Measurements from ENCODE around the gene AP1M1. TPM values are rescaled to one million over a fixed set of nuclear protein-coding genes. Genes with fewer than 3 reads are reported as not detected.
A peak's percentile ranks its signal among the peaks of the same experiment; 100 is the strongest.

AP1M1 gene
- total RNA-seq, 2 experiments from 2014 or later = 100 to 113 TPM

DNA sequence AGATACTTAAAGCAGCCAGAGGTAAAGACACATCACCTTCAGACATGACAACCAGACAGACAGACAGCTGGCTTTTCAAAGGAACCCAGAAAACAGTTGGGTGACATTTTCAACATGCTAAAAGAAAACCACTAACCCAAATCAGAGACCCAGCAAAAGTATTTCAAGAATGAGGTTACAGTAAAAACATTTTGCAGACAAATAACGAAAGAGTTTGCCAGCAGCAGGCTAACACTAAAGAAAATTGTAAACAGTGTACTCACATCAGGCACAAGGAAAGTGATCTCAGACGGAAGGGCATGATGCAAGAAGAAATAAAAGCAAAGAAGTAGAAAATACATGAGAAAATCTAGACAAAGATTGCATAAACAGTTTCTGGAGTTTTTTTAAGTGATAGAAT, 46.4 kb downstream of the AP1M1 start:
- no peaks in the 10 kb centered on the region for H3K9me3 Mint-ChIP-seq

DNA sequence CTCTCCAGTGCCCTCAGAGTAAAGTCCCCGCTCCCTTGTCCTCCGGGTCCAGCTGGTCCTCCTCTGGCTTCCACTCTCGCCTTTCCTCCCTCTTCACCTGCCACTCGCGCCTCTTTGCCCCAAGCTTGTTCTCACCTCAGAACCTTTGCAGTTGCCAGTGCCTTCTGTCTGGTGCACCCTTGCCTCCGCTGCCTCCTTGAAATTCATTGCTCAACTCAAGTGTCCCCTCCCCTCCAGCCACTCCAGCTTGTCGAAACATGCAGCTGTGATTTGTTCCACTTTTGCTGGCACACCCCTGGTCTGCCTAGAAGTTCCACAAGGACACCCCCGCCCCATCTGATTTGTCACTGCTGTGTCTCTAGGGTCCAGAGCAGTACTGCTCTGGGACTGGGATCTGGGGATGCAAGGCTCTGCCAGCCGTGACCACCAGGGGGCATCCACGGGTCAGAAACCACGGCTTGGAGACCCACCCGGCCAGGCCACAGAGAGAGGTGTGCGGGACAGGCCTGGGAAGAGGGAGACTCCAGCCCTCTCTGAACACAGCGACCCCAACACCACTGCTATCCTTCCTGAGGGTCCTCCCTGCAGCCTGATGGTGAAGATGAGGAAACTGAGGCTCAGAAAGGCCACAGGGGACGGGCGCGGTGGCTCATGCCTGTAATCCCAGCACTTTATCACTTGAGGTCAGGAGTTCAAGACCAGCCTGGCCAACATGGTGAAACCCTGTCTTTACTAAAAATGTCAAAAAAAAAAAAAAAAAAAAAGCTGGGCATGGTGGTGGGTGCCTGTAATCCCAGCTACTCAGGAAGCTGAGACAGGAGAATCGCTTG, 49.9 kb downstream of the AP1M1 start:
- ChIA-PET POLR2A (interaction anchor here (0.8 kb wide), 1 partner anchor 80 kb away, joined by 3 read pairs; no protein-coding TSS in a partner anchor), CTCF (interaction anchor here (0.5 to 5.4 kb wide), 30 partner anchors 10 to 234 kb away, joined by 3 to 143 read pairs (median 4); partner anchors contain the start of gene AP1M1)
- no peaks in the 10 kb centered on the region for H3K27me3 Mint-ChIP-seq
- H3K27ac Mint-ChIP-seq = no peak overlapping the region
- no peaks in the 10 kb centered on the region for H3K36me3 Mint-ChIP-seq
- intact Hi-C loops (cut with micrococcal nuclease) = loop anchor here (1.0 kb wide), 1 partner anchor 136 kb away; no protein-coding TSS in a partner anchor
- no peak overlapping the region for H3K4me3 Mint-ChIP-seq
- DNase-seq = peak; percentile 88
- H3K9me3 Mint-ChIP-seq = no peaks in the 10 kb centered on the region
- H3K4me1 Mint-ChIP-seq (ENCODE audit: low read depth) = peaks cover 12% of the 10 kb centered on the region

More for the DNA sequence above, 46.4 kb downstream of the AP1M1 start:
- no peak for DNase-seq
- Mint-ChIP-seq H3K4me3 (no peak overlapping the region), H3K27ac (no peak overlapping the region), H3K4me1 (ENCODE audit: low read depth) (peaks cover 14% of the 10 kb centered on the region), H3K27me3 (no peaks in the 10 kb centered on the region), H3K36me3 (no peaks in the 10 kb centered on the region)
- intact Hi-C loops (cut with micrococcal nuclease) = no loop called here
- ChIA-PET POLR2A (no interaction called here), CTCF (interaction anchor here (1.0 to 1.1 kb wide), 2 partner anchors 139 to 142 kb away, joined by 3 to 4 read pairs; no protein-coding TSS in a partner anchor)

DNA sequence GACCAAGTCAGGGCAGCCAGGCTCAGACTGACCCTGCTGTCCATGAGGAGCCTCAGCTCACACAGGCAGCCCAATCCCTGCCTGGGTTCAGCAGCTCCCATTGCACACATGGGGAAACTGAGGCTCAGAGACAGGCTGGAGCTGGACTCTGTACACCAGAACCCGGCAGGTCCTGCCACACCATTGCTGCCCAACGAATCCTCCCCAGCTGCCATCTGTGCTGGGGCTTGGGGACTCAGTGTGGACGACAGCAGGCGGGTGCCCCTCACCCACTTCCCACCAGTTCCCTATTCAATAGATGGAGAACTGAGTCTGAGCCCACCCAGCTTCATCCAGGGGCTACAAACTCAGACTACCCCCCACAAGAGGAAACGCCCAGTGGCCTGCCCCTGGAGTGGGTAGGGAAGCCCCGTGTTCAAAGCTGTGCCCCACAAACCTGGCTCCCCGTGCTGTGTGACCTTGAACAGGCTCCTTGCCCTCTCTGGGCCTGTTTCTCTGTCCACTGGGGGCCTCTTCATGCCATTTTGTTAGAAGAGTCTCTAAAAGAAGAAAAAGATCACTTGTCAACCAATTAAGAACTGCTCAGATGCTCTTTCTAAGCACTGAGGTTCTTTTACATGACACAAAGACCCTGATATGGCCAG, 50.8 kb downstream of the AP1M1 start:
- Mint-ChIP-seq H3K27me3 (no peaks in the 10 kb centered on the region), H3K27ac (no peak overlapping the region), H3K36me3 (no peaks in the 10 kb centered on the region), H3K9me3 (no peaks in the 10 kb centered on the region), H3K4me1 (ENCODE audit: low read depth) (peaks cover 12% of the 10 kb centered on the region), H3K4me3 (no peak overlapping the region)
- POLR2A ChIA-PET = no interaction called here
- DNase-seq = no peak
- CTCF ChIA-PET = interaction anchor here (0.7 to 5.4 kb wide), 10 partner anchors 9 to 168 kb away, joined by 3 to 143 read pairs (median 6); no protein-coding TSS in a partner anchor
- intact Hi-C loops (cut with micrococcal nuclease) = no loop called here

- DNase-seq = no peak
- Mint-ChIP-seq H3K27ac (no peak overlapping the region), H3K36me3 (no peaks in the 10 kb centered on the region), H3K9me3 (no peaks in the 10 kb centered on the region), H3K27me3 (no peaks in the 10 kb centered on the region), H3K4me3 (no peak overlapping the region), H3K4me1 (ENCODE audit: low read depth) (peaks cover 6% of the 10 kb centered on the region)
- ChIA-PET POLR2A (no interaction called here), CTCF (interaction anchor here (0.9 to 5.4 kb wide), 5 partner anchors 130 to 137 kb away, joined by 4 to 143 read pairs (median 24); no protein-coding TSS in a partner anchor)
- intact Hi-C loops (cut with micrococcal nuclease) = no loop called here
These were observed 52.2 kb downstream of the AP1M1 start for GRCh38 chr19:16249826-16250404.

- Mint-ChIP-seq H3K9me3 (no peaks in the 10 kb centered on the region), H3K36me3 (no peaks in the 10 kb centered on the region), H3K27ac (no peak overlapping the region), H3K27me3 (no peaks in the 10 kb centered on the region), H3K4me1 (ENCODE audit: low read depth) (peaks cover 1% of the 10 kb centered on the region), H3K4me3 (no peak overlapping the region)
- intact Hi-C loops (cut with micrococcal nuclease) = no loop called here
- ChIA-PET CTCF (interaction anchor here (1.1 to 2.3 kb wide), 2 partner anchors 130 to 134 kb away, joined by 3 to 24 read pairs; no protein-coding TSS in a partner anchor), POLR2A (no interaction called here)
- DNase-seq = no peak
These were observed 54.9 kb downstream of the AP1M1 start for GRCh38 chr19:16252459-16253205.

DNA sequence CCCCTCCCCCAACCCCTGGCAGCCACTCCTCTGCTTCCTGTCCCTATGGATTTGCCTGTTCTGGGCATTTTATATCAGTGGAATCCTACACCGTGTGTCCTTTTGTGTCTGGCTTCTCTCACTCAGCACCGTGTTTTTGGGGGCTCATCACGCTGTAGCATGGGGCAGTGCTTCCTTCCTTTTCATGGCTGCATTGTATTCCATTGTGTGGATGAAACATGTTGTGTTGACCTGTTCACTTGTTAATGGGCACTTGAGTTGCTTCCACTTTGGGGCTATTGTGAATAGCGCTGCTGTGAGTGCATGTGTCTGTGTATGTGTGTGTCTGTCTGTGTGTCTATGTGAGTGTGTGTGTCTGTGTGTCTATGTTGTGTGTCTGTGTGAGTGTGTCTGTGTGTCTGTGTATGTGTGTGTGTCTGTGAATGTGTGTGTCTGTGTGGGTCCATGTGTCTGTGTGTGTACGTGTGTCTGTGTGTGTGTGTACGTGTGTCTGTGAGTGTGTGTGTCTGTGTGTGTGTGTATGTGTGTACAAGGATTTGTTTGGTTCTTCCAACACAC, 57.2 kb downstream of the AP1M1 start:
- POLR2A ChIA-PET = no interaction called here
- Mint-ChIP-seq H3K27ac (no peak overlapping the region), H3K4me3 (no peak overlapping the region), H3K9me3 (no peaks in the 10 kb centered on the region), H3K4me1 (ENCODE audit: low read depth) (peaks cover 5% of the 10 kb centered on the region), H3K27me3 (no peaks in the 10 kb centered on the region), H3K36me3 (no peaks in the 10 kb centered on the region)
- intact Hi-C loops (cut with micrococcal nuclease) = no loop called here
- CTCF ChIA-PET = no interaction called here
- no peak for DNase-seq

DNA sequence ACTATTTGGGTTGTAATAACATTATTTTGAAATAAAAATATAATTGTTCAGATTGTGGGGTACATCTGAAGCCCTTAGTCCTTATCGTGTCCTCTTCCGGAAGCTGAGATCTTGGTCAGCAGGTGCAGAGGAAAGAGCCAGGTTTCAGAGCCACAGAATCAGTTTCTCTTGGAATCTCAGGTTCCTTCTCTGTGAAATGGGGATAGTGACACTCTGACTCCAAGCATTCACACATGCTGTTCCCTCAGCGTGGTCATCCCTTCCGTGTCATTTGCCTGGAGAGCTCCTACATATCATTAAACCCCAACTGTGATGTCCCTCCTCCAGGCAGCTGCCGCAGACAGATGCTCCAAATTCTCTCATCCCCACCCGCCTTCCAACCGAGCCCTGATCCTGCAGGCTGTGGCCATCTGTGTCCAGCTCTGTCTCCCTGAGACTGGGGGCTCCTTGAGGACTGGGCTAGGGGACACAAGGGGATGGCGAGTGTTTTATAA, 59.8 kb downstream of the AP1M1 start:
- Mint-ChIP-seq H3K4me3 (no peak overlapping the region), H3K36me3 (no peaks in the 10 kb centered on the region), H3K4me1 (ENCODE audit: low read depth) (peaks cover 21% of the 10 kb centered on the region), H3K9me3 (no peaks in the 10 kb centered on the region), H3K27me3 (peaks cover 4% of the 10 kb centered on the region), H3K27ac (no peak overlapping the region)
- POLR2A ChIA-PET = no interaction called here
- no peak for DNase-seq
- intact Hi-C loops (cut with micrococcal nuclease) = no loop called here
- CTCF ChIA-PET = interaction anchor here (1.1 to 1.3 kb wide), 3 partner anchors 9 to 125 kb away, joined by 3 read pairs; no protein-coding TSS in a partner anchor

- no peak overlapping the region for H3K4me3 Mint-ChIP-seq
- H3K4me1 Mint-ChIP-seq (ENCODE audit: low read depth) = peaks cover 29% of the 10 kb centered on the region
- no peaks in the 10 kb centered on the region for H3K9me3 Mint-ChIP-seq
- CTCF ChIA-PET = interaction anchor here (1.1 kb wide), 1 partner anchor 10 kb away, joined by 3 read pairs; no protein-coding TSS in a partner anchor
- peaks cover 4% of the 10 kb centered on the region for H3K27me3 Mint-ChIP-seq
- no peak overlapping the region for H3K27ac Mint-ChIP-seq
- H3K36me3 Mint-ChIP-seq = no peaks in the 10 kb centered on the region
- intact Hi-C loops (cut with micrococcal nuclease) = no loop called here
- POLR2A ChIA-PET = no interaction called here
- DNase-seq = no peak
These were observed 60.8 kb downstream of the AP1M1 start for GRCh38 chr19:16258440-16258903.

GRCh38 chr19:16259385-16260159, 61.9 kb downstream of the AP1M1 start:
- intact Hi-C loops (cut with micrococcal nuclease) = loop anchor here (5.0 kb wide), 1 partner anchor 68 kb away; no protein-coding TSS in a partner anchor
- POLR2A ChIA-PET = no interaction called here
- H3K4me1 Mint-ChIP-seq (ENCODE audit: low read depth) = peaks cover 29% of the 10 kb centered on the region
- H3K36me3 Mint-ChIP-seq = no peaks in the 10 kb centered on the region
- H3K9me3 Mint-ChIP-seq = no peaks in the 10 kb centered on the region
- H3K27me3 Mint-ChIP-seq = peaks cover 4% of the 10 kb centered on the region
- H3K4me3 Mint-ChIP-seq = no peak overlapping the region
- no peak for DNase-seq
- CTCF ChIA-PET = no interaction called here
- no peak overlapping the region for H3K27ac Mint-ChIP-seq

DNA sequence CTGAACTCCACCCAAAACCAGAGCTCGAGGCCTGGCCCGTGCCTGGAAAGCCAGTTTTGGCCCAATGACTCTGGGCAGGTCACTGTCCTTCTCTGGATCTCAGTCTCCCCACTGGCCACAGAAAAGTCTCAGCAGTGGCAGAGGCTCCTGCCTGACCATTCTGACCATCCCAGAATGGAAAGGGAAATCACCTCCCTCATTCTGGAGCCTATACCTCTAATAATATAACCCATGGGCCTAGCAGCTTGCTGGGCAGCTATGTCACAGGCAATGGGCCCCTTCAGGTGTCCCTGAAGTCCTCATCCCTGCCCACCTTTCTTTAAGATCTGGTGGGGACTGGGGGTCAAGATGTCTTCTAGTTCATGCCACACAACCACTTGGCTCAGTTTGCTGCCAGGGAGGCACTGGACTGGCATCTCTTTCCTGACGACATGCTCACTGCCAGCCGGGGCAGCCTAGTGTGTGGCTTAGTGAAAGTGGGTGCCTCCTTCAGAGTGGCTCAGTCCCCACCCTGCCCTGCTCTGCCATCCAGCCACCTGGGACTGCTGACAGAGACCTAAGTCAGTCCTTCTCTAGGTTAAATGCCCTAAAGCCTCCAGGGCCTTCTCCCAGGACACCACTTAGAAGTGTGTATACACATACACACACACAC, 62.6 kb downstream of the AP1M1 start:
- Mint-ChIP-seq H3K4me1 (ENCODE audit: low read depth) (peaks cover 34% of the 10 kb centered on the region), H3K27me3 (peaks cover 4% of the 10 kb centered on the region), H3K27ac (no peak overlapping the region), H3K4me3 (no peak overlapping the region), H3K9me3 (peaks cover 3% of the 10 kb centered on the region), H3K36me3 (no peaks in the 10 kb centered on the region)
- CTCF ChIA-PET = interaction anchor here (0.8 kb wide), 1 partner anchor 122 kb away, joined by 3 read pairs; no protein-coding TSS in a partner anchor
- no peak for DNase-seq
- intact Hi-C loops (cut with micrococcal nuclease) = loop anchor here (5.0 kb wide), 1 partner anchor 67 kb away; no protein-coding TSS in a partner anchor
- POLR2A ChIA-PET = no interaction called here

Measured in activated CD4-positive, alpha-beta memory T cell treated with anti-CD3 and anti-CD28 coated beads for 36 hours (primary cell).